Ovary (tissue), 9 donors: Measurements from ENCODE around the gene CASP4. TPM values are rescaled to one million over a fixed set of nuclear protein-coding genes. Genes with fewer than 3 reads are reported as not detected.

ENCODE experiments used
- DNase-seq, 5 donors: peaks; one replicate each; pipeline ENCODE4 v3.0.0-alpha.2; 2019 to 2020
- H3K27ac ChIP-seq, 2 donors: fragments of 200-600 bp; one replicate each; pipeline versions ENCODE4 v1.5.1 to v1.8.0; 2019 to 2022
- H3K27me3 ChIP-seq: fragments of 200-600 bp; one replicate; pipeline ENCODE4 v1.8.0; 2022
- H3K36me3 ChIP-seq: fragments of 200-600 bp; sonication (generic); one replicate; pipeline ENCODE4 v1.5.1; 2019
- H3K4me1 ChIP-seq: one replicate; pipeline ENCODE4 v1.8.1; 2013; ENCODE audit warnings: mild to moderate bottlenecking, moderate library complexity; ENCODE audit not compliant: insufficient read depth
- H3K4me3 ChIP-seq: fragments of 200-600 bp; sonication (generic); one replicate; pipeline ENCODE4 v1.5.1; 2017
- H3K9me3 ChIP-seq, 2 donors: fragments of 200-600 bp in 1 of 2; sonication (generic) in 1 of 2; one replicate each; pipeline versions ENCODE4 v1.5.1 to v1.8.1; 2013 to 2019; ENCODE audit warnings: mild to moderate bottlenecking in 1 of 2, moderate library complexity in 1 of 2
- EP300 ChIP-seq: sonication (generic); formaldehyde crosslinking; IDR thresholded peaks from one replicate; pipeline ENCODE4 v1.6.1; 2017; ENCODE audit warnings: antibody characterized with exemption
- POLR2A ChIP-seq: fragments of 450-650 bp; IDR thresholded peaks from one replicate; pipeline ENCODE4 v1.6.1; 2017; ENCODE audit warnings: antibody characterized with exemption, mild to moderate bottlenecking, moderate library complexity
- WGBS, 3 donors: extraction: QIAGEN DNeasy Blood & Tissue Kit in 1 of 3; methylation state at CpG; one replicate each; pipeline versions ENCODE4 v1.1.5 to v1.1.7; 2013 to 2017; 5-methylcytosine and 5-hydroxymethylcytosine counted together
- intact Hi-C, 4 donors: fragments of 100-400 bp; cut with DNase I; formaldehyde crosslinking; loops; one replicate each; pipeline versions ENCODE4 v1.11.0 to v1.15.1; 2022 to 2023
- polyA plus RNA-seq, 2 donors: library from polyadenylated mRNA; stranded (reverse); fragments of 200-250 nt in 1 of 2; fragments of 350-450 nt in 1 of 2; fragmentation: Illumina TruSeq in 1 of 2; extraction: RNeasy Lipid Tissue Mini Kit (QIAGEN cat#74804) in 1 of 2; gene quantifications; one replicate each; pipeline ENCODE4 v1.2.3, GENCODE V29; 2013 to 2014
- total RNA-seq, 7 donors: library from RNA; depleted of rRNA in 2 of 7; stranded (reverse); fragments of >200 nt in 2 of 7; fragmentation: NEBNext Ultra II Directional in 3 of 7; extraction: Animal tissue kit (Norgen Biotek cat#: 25700) in 3 of 7; gene quantifications; one replicate each; pipeline versions ENCODE4 v1.1.0 to v1.2.4, GENCODE V29; 2016 to 2023
- TF ChIP-seq, protein P1 (sequence below), 3 donors: fragments of 450-650 bp in 2 of 3; fragments of 200-600 bp in 1 of 3; IDR thresholded peaks; one replicate each; pipeline versions ENCODE4 v1.5.1 to v1.8.0; 2016 to 2022; ENCODE audit warnings: antibody characterized with exemption in 3 of 3, mild to moderate bottlenecking in 1 of 3
- donor health status: DM: no; HTN: no; CAD: no; lungs with moderate emphysema.
- donor health status: DM: no; HTN: no; CAD: no.
- donor health status: Bipolar disorder and iron deficiency.
- donor health status: DM: yes; HTN: yes; CAD: no.
- donor health status: DM: no; HTN: no; CAD: no.
- donor health status: DM: yes; HTN: yes; CAD: no.

The CASP4 gene
- total and polyA plus RNA-seq, 9 donors, result 37.8 to 105 (median 50.3) TPM

GRCh38 chr11:104957280-104957679 is 11.1 kb downstream of the CASP4 start:
- H3K36me3 ChIP-seq, result no peaks in the 10 kb centered on the region
- H3K9me3 ChIP-seq, result no peaks in the 10 kb centered on the region
- no peak for DNase-seq
- H3K27ac ChIP-seq, result no peak overlapping the region
- no peaks in the 10 kb centered on the region for H3K27me3 ChIP-seq
- WGBS, 3 donors, result 66 to 99% (median 75%) methylated on average over 3 of the region's 3 CpGs
- intact Hi-C loops, result no loop called here
- TF ChIP-seq EP300 (no peak), POLR2A (no peak)
- TF ChIP-seq, protein P1, sequence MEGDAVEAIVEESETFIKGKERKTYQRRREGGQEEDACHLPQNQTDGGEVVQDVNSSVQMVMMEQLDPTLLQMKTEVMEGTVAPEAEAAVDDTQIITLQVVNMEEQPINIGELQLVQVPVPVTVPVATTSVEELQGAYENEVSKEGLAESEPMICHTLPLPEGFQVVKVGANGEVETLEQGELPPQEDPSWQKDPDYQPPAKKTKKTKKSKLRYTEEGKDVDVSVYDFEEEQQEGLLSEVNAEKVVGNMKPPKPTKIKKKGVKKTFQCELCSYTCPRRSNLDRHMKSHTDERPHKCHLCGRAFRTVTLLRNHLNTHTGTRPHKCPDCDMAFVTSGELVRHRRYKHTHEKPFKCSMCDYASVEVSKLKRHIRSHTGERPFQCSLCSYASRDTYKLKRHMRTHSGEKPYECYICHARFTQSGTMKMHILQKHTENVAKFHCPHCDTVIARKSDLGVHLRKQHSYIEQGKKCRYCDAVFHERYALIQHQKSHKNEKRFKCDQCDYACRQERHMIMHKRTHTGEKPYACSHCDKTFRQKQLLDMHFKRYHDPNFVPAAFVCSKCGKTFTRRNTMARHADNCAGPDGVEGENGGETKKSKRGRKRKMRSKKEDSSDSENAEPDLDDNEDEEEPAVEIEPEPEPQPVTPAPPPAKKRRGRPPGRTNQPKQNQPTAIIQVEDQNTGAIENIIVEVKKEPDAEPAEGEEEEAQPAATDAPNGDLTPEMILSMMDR (IDR thresholded peaks at IDR 0.05), result no peak
- no peak overlapping the region for H3K4me3 ChIP-seq
- H3K4me1 ChIP-seq, result no peaks in the 10 kb centered on the region

- H3K9me3 ChIP-seq, result no peaks in the 10 kb centered on the region
- no peak overlapping the region for H3K4me3 ChIP-seq
- H3K4me1 ChIP-seq, result no peaks in the 10 kb centered on the region
- H3K27ac ChIP-seq, result no peak overlapping the region
- H3K36me3 ChIP-seq, result no peaks in the 10 kb centered on the region
- intact Hi-C loops, result no loop called here
- no peaks in the 10 kb centered on the region for H3K27me3 ChIP-seq
- TF ChIP-seq POLR2A (no peak), EP300 (no peak)
- TF ChIP-seq, protein P1 (IDR thresholded peaks at IDR 0.05), result no peak
- no peak for DNase-seq
Measured at GRCh38 chr11:104956528-104956927, 11.8 kb downstream of the CASP4 start.

DNA sequence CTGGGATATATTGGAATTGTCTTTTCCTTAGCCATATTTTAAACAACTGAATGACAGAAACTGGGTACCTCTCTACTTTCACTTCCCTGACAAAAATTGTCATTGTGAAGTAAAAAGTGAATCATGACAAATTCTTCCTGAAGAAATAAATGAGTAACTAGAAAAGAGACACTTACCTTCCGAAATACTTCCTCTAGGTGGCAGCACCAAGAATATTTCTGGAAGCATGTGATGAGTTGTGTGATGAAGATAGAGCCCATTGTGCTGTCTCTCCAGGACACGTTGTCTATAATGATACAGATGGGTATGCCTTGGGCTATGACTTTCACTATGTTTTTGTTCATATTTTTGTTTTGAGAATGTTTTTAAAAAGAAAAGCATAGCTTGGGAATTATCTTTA is 21.5 kb downstream of the CASP4 start:
- no peak for DNase-seq
- Histone ChIP-seq H3K4me1 (no peaks in the 10 kb centered on the region), H3K9me3 (no peaks in the 10 kb centered on the region), H3K36me3 (no peaks in the 10 kb centered on the region), H3K27me3 (no peaks in the 10 kb centered on the region), H3K4me3 (no peak overlapping the region), H3K27ac (no peak overlapping the region)
- intact Hi-C loops, result no loop called here
- TF ChIP-seq EP300, result no peak
- TF ChIP-seq, protein P1 (IDR thresholded peaks at IDR 0.05), result peak in 1 of 3 donors; percentile 10
- WGBS, 3 donors, result 28 to 37% (median 37%) methylated on average over 2 of the region's 2 CpGs

DNA sequence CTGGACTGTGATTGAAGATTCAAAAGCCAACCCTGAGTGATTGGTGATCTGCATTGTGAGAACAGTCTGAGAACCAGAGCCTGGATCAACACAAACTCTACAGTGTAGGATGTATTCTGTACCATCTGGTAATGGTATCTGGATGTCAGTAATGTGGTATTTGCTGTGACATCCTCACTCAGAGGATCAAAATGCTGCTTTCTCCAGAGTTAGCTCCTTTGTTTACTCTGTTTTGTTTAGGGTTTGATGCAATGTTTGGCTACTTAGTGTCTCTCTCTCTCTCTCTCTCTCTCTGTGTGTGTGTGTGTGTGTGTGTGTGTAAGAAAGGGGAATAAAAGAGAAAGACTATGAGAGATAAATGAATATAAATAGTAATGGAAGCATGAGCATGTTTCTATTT is 24.3 kb downstream of the CASP4 start:
- TF ChIP-seq, protein P1 (IDR thresholded peaks at IDR 0.05), result no peak
- TF ChIP-seq POLR2A (no peak), EP300 (no peak)
- H3K36me3 ChIP-seq, result no peaks in the 10 kb centered on the region
- DNase-seq, result no peak
- no peaks in the 10 kb centered on the region for H3K27me3 ChIP-seq
- no peak overlapping the region for H3K27ac ChIP-seq
- intact Hi-C loops, result no loop called here
- H3K4me3 ChIP-seq, result no peak overlapping the region
- no peaks in the 10 kb centered on the region for H3K9me3 ChIP-seq
- no peaks in the 10 kb centered on the region for H3K4me1 ChIP-seq

GRCh38 chr11:104943561-104943960 is 24.8 kb downstream of the CASP4 start:
- DNase-seq, result no peak
- WGBS, 3 donors, result 41 to 45% (median 43%) methylated on average over 2 of the region's 2 CpGs
- Histone ChIP-seq H3K4me3 (no peak overlapping the region), H3K4me1 (no peaks in the 10 kb centered on the region), H3K9me3 (no peaks in the 10 kb centered on the region), H3K36me3 (no peaks in the 10 kb centered on the region), H3K27me3 (no peaks in the 10 kb centered on the region), H3K27ac (no peak overlapping the region)
- TF ChIP-seq EP300 (no peak), POLR2A (no peak)
- TF ChIP-seq, protein P1 (IDR thresholded peaks at IDR 0.05), result no peak
- intact Hi-C loops, result no loop called here
